H9 (cell line): ENCODE results near the gene WNT7B. TPM values are rescaled to one million over a fixed set of nuclear protein-coding genes. Genes with fewer than 3 reads are reported as not detected.

ENCODE experiments used
- DNase-seq: peaks from one replicate; pipeline ENCODE4 v3.0.0-alpha.2; 2017
- H2AFZ ChIP-seq: one replicate; pipeline ENCODE4 v1.6.1; 2013; ENCODE audit warnings: mild to moderate bottlenecking, low read length, control low read depth, moderate library complexity
- H2AK5ac ChIP-seq: 2 replicates; pipeline ENCODE4 v1.6.1; 2013; ENCODE audit warnings: low read length, control low read depth, mixed read lengths; ENCODE audit not compliant: insufficient read length
- H2BK120ac ChIP-seq: one replicate; pipeline ENCODE4 v1.6.1; 2013; ENCODE audit warnings: low read depth, mild to moderate bottlenecking, low read length, control low read depth, inconsistent platforms; ENCODE audit not compliant: poor library complexity, severe bottlenecking
- H2BK12ac ChIP-seq: 2 replicates; pipeline ENCODE4 v1.6.1; 2013; ENCODE audit warnings: low read length, control low read depth, mixed read lengths, low read depth; ENCODE audit not compliant: insufficient read length
- H2BK15ac ChIP-seq: 2 replicates; pipeline ENCODE4 v1.6.1; 2013; ENCODE audit warnings: low read depth, low read length, control low read depth
- H2BK20ac ChIP-seq: one replicate; pipeline ENCODE4 v1.6.1; 2013; ENCODE audit warnings: low read depth, mild to moderate bottlenecking, low read length, control low read depth, inconsistent platforms; ENCODE audit not compliant: poor library complexity, severe bottlenecking
- H2BK5ac ChIP-seq: 2 replicates; pipeline ENCODE4 v1.6.1; 2013; ENCODE audit warnings: low read length, control low read depth, mixed read lengths; ENCODE audit not compliant: insufficient read length
- H3K14ac ChIP-seq: 2 replicates; pipeline ENCODE4 v1.6.1; 2013; ENCODE audit warnings: low read length, control low read depth; ENCODE audit not compliant: insufficient read depth
- H3K18ac ChIP-seq: 2 replicates; pipeline ENCODE4 v1.6.1; 2013; ENCODE audit warnings: low read depth, mild to moderate bottlenecking, mixed read lengths, low read length, control low read depth; ENCODE audit not compliant: insufficient read length
- H3K23ac ChIP-seq: 2 replicates; pipeline ENCODE4 v1.6.1; 2013; ENCODE audit warnings: low read length, control low read depth, mixed read lengths, low read depth; ENCODE audit not compliant: insufficient read length
- H3K23me2 ChIP-seq: 2 replicates; pipeline ENCODE4 v1.6.1; 2013; ENCODE audit warnings: low read depth, mild to moderate bottlenecking, mixed read lengths, low read length, control low read depth; ENCODE audit not compliant: insufficient read length, poor library complexity, severe bottlenecking
- H3K27ac ChIP-seq: 2 replicates; pipeline ENCODE4 v1.5.1; 2013; ENCODE audit warnings: low read length, control low read depth, mixed read lengths, low read depth; ENCODE audit not compliant: insufficient read length
- H3K27me3 ChIP-seq: 2 replicates; pipeline ENCODE4 v1.6.1; 2013; ENCODE audit warnings: low read length, control low read depth, inconsistent platforms; ENCODE audit not compliant: insufficient read depth
- H3K4ac ChIP-seq: 2 replicates; pipeline ENCODE4 v1.6.1; 2013; ENCODE audit warnings: low read depth, mild to moderate bottlenecking, control low read depth, inconsistent platforms, low read length, moderate library complexity
- H3K4me1 ChIP-seq: 2 replicates; pipeline ENCODE4 v1.6.1; 2013; ENCODE audit warnings: low read length, control low read depth, inconsistent platforms; ENCODE audit not compliant: insufficient read depth
- H3K4me2 ChIP-seq: 2 replicates; pipeline ENCODE4 v1.6.1; 2013; ENCODE audit warnings: low read length, control low read depth, mixed read lengths; ENCODE audit not compliant: insufficient read length, insufficient read depth
- H3K56ac ChIP-seq: 2 replicates; pipeline ENCODE4 v1.6.1; 2013; ENCODE audit warnings: low read depth, mild to moderate bottlenecking, mixed read lengths, low read length, control low read depth; ENCODE audit not compliant: insufficient read length
- H3K79me1 ChIP-seq: 2 replicates; pipeline ENCODE4 v1.6.1; 2013; ENCODE audit warnings: low read depth, mild to moderate bottlenecking, moderate library complexity, low read length, control low read depth, inconsistent platforms; ENCODE audit not compliant: insufficient read depth, poor library complexity, severe bottlenecking
- H3K79me2 ChIP-seq: 2 replicates; pipeline ENCODE4 v1.6.1; 2013; ENCODE audit warnings: low read length, control low read depth, inconsistent platforms; ENCODE audit not compliant: insufficient read depth
- H3K9ac ChIP-seq: 2 replicates; pipeline ENCODE4 v1.6.1; 2013; ENCODE audit warnings: low read length, control low read depth, mixed read lengths; ENCODE audit not compliant: insufficient read length; ENCODE audit errors: extremely low read depth
- H3K9me3 ChIP-seq: one replicate; pipeline ENCODE4 v1.6.1; 2013; ENCODE audit warnings: low read depth, low read length, inconsistent platforms; ENCODE audit not compliant: control insufficient read depth
- H3T11ph ChIP-seq: one replicate; pipeline ENCODE4 v1.6.1; 2013; ENCODE audit warnings: mild to moderate bottlenecking, low read length, control low read depth, inconsistent platforms
- H4K20me1 ChIP-seq: one replicate; pipeline ENCODE4 v1.6.1; 2013; ENCODE audit not compliant: control insufficient read depth, insufficient read length, insufficient read depth
- H4K5ac ChIP-seq: 2 replicates; pipeline ENCODE4 v1.6.1; 2013; ENCODE audit warnings: low read depth, mild to moderate bottlenecking, mixed read lengths, low read length, control low read depth; ENCODE audit not compliant: insufficient read length
- H4K8ac ChIP-seq: replicated peaks from 2 replicates; pipeline ENCODE4 v1.6.1; 2013; ENCODE audit warnings: low read length, control low read depth, mixed read lengths, low read depth; ENCODE audit not compliant: insufficient read length
- H4K91ac ChIP-seq: 2 replicates; pipeline ENCODE4 v1.6.1; 2013; ENCODE audit warnings: low read depth, mild to moderate bottlenecking, moderate library complexity, mixed read lengths, low read length, control low read depth; ENCODE audit not compliant: insufficient read length
- H3K27ac Mint-ChIP-seq, 3 experiments: 2 replicates in 2 of 3; 3 replicates in 1 of 3; pipeline ENCODE4 v1.8.0; 2020 to 2021; ENCODE audit warnings: mixed read lengths in 3 of 3, mild to moderate bottlenecking in 1 of 3, moderate library complexity in 1 of 3
- H3K27me3 Mint-ChIP-seq: 2 replicates; pipeline ENCODE4 v1.8.0; 2021; ENCODE audit warnings: low read depth, mild to moderate bottlenecking, moderate library complexity, mixed read lengths
- H3K36me3 Mint-ChIP-seq, 3 experiments: 2 replicates in 2 of 3; 3 replicates in 1 of 3; pipeline ENCODE4 v1.8.0; 2020 to 2021; ENCODE audit warnings: low read depth in 3 of 3, mixed read lengths in 3 of 3; ENCODE audit not compliant: insufficient read depth in 1 of 3
- H3K4me1 Mint-ChIP-seq, 2 experiments: 2 replicates each; pipeline ENCODE4 v1.8.0; 2020; ENCODE audit warnings: mixed read lengths in 2 of 2
- H3K4me3 Mint-ChIP-seq, 2 experiments: 2 replicates in 1 of 2; 3 replicates in 1 of 2; pipeline ENCODE4 v1.8.0; 2020 to 2021; ENCODE audit warnings: mild to moderate bottlenecking in 2 of 2, mixed read lengths in 2 of 2, moderate library complexity in 1 of 2
- H3K9me3 Mint-ChIP-seq, 2 experiments: 2 replicates in 1 of 2; 3 replicates in 1 of 2; pipeline ENCODE4 v1.8.0; 2020; ENCODE audit warnings: mild to moderate bottlenecking in 2 of 2, mixed read lengths in 2 of 2, moderate library complexity in 1 of 2
- WGBS: extraction: QIAGEN DNeasy Blood & Tissue Kit; methylation state at CpG from one replicate; pipeline ENCODE4 v1.1.7; 2013; ENCODE audit warnings: missing lambda C conversion rate, low lambda C conversion rate, mixed read lengths; ENCODE audit not compliant: insufficient read length; ENCODE audit errors: extremely low coverage; 5-methylcytosine and 5-hydroxymethylcytosine counted together
- total RNA-seq: library from RNA; stranded (reverse); gene quantifications from 2 replicates; pipeline ENCODE4 v1.2.1, GENCODE V29; 2021
- TF ChIP-seq, protein P1 (sequence below): fragments of 200-600 bp; sonication (generic); conservative IDR thresholded peaks from 3 replicates; pipeline ENCODE4 v1.8.0; 2021; ENCODE audit warnings: antibody characterized with exemption, mild to moderate bottlenecking

The WNT7B gene
- total RNA-seq, 1 experiment from 2014 or later = 0.09 TPM

DNA sequence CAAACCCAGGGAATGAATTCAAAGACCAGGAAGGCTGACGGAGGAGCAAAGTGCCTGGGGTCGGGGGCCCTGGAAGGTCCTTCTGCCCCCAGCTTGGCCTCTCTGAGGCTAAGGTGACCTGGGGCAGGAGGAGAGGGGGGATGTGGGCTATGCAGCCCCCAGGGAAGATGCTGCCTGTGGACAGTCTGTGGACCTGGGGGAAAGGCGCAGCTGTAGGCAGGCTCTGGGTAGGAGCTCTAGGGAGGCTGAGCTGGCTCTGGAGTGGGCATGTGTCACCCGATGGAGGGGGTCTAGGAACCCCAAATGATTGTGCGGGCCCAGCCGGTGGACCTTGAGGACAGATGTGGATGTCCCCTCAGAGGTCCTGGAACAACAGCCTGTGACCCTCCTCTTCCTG, 42.8 kb downstream of the WNT7B start:
- WGBS = no CpG with 5 or more reads among the region's 6 CpGs
- Histone ChIP-seq H3K27ac (no peak overlapping the region), H3K4me1 (no peaks in the 10 kb centered on the region), H2BK5ac (no peak overlapping the region), H4K5ac (no peak overlapping the region), H4K91ac (no peak overlapping the region), H3K23ac (no peak overlapping the region), H2BK15ac (no peak overlapping the region), H3K79me1 (no peaks in the 10 kb centered on the region), H2AFZ (no peak overlapping the region), H3K56ac (no peak overlapping the region), H3K27me3 (no peaks in the 10 kb centered on the region), H3K14ac (no peak overlapping the region), H3K9ac (no peak overlapping the region), H3K4ac (no peak overlapping the region), H3T11ph (no peak overlapping the region), H3K18ac (no peak overlapping the region), H4K8ac (no peak overlapping the region), H3K4me2 (no peak overlapping the region), H4K20me1 (no peaks in the 10 kb centered on the region), H2BK12ac (no peak overlapping the region), H2AK5ac (no peak overlapping the region), H2BK20ac (no peak overlapping the region), H3K79me2 (no peaks in the 10 kb centered on the region), H3K23me2 (no peaks in the 10 kb centered on the region), H2BK120ac (no peak overlapping the region), H3K9me3 (no peaks in the 10 kb centered on the region)
- no peaks in the 10 kb centered on the region; a peak in 1 of 5 replicates for H3K9me3 Mint-ChIP-seq
- H3K27ac Mint-ChIP-seq = peak overlapping the region in 1 of 3 experiments; percentile 65; a peak in 1 of 7 replicates
- TF ChIP-seq, protein P1, sequence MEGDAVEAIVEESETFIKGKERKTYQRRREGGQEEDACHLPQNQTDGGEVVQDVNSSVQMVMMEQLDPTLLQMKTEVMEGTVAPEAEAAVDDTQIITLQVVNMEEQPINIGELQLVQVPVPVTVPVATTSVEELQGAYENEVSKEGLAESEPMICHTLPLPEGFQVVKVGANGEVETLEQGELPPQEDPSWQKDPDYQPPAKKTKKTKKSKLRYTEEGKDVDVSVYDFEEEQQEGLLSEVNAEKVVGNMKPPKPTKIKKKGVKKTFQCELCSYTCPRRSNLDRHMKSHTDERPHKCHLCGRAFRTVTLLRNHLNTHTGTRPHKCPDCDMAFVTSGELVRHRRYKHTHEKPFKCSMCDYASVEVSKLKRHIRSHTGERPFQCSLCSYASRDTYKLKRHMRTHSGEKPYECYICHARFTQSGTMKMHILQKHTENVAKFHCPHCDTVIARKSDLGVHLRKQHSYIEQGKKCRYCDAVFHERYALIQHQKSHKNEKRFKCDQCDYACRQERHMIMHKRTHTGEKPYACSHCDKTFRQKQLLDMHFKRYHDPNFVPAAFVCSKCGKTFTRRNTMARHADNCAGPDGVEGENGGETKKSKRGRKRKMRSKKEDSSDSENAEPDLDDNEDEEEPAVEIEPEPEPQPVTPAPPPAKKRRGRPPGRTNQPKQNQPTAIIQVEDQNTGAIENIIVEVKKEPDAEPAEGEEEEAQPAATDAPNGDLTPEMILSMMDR = no peak
- H3K27me3 Mint-ChIP-seq = peaks cover 23% of the 10 kb centered on the region
- peaks cover 0 to 3% of the 10 kb centered on the region in 2 experiments; a peak in 1 of 4 replicates for H3K4me1 Mint-ChIP-seq
- H3K4me3 Mint-ChIP-seq = no peak overlapping the region
- no peaks in the 10 kb centered on the region for H3K36me3 Mint-ChIP-seq
- DNase-seq = no peak
